Measurements from ENCODE around the gene ZNF318. TPM values are rescaled to one million over a fixed set of nuclear protein-coding genes. Genes with fewer than 3 reads are reported as not detected.
"Not testable (repeated sequence)": the region's sequence is repeated elsewhere in the genome, so short reads cannot be mapped to it uniquely, and the experiment has no call there.

Gene ZNF318
- total RNA-seq, 1 donor from 2014 or later: 9.8 TPM

GRCh38 chr6:43390753-43391439, 21.4 kb upstream of the ZNF318 start:
- not testable (repeated sequence) for FAIRE-seq; DNase-seq (ENCODE audit: low spot score in 2 of 2)

- no peak for FAIRE-seq
- no peak for DNase-seq (ENCODE audit: low spot score in 2 of 2)
These were observed 20.4 kb upstream of the ZNF318 start for GRCh38 chr6:43389730-43390295.

- FAIRE-seq: no peak
- no peak for DNase-seq (ENCODE audit: low spot score in 2 of 2)
These were observed 17.0 kb upstream of the ZNF318 start for GRCh38 chr6:43386492-43386891.

- no peak for FAIRE-seq
- DNase-seq (ENCODE audit: low spot score in 2 of 2): no peak
These were observed 13.7 kb upstream of the ZNF318 start for GRCh38 chr6:43383021-43383667.

GRCh38 chr6:43380858-43381257, 11.4 kb upstream of the ZNF318 start:
- FAIRE-seq; DNase-seq (ENCODE audit: low spot score in 2 of 2): not testable (repeated sequence)

GRCh38 chr6:43378631-43379030, 9.2 kb upstream of the ZNF318 start:
- DNase-seq (ENCODE audit: low spot score in 2 of 2) (no peak), FAIRE-seq (no peak)

GRCh38 chr6:43377710-43378229, 8.3 kb upstream of the ZNF318 start:
- no peak for DNase-seq (ENCODE audit: low spot score in 2 of 2)
- FAIRE-seq: no peak

GRCh38 chr6:43376551-43376981, 7.1 kb upstream of the ZNF318 start:
- FAIRE-seq: no peak
- no peak for DNase-seq (ENCODE audit: low spot score in 2 of 2)

GRCh38 chr6:43375693-43376092, 6.2 kb upstream of the ZNF318 start:
- no peak for FAIRE-seq
- no peak for DNase-seq (ENCODE audit: low spot score in 2 of 2)

- DNase-seq (ENCODE audit: low spot score in 2 of 2) (no peak), FAIRE-seq (no peak)
These were observed 3.9 kb upstream of the ZNF318 start for GRCh38 chr6:43373252-43373875.

- not testable (repeated sequence) for DNase-seq (ENCODE audit: low spot score in 2 of 2); FAIRE-seq
These were observed 645 bp upstream of the ZNF318 start for GRCh38 chr6:43370003-43370580.

GRCh38 chr6:43368259-43369160, 937 bp downstream of the ZNF318 start:
- FAIRE-seq (no peak), DNase-seq (ENCODE audit: low spot score in 2 of 2) (peak; percentile 35 to 40)

- FAIRE-seq: no peak
- DNase-seq (ENCODE audit: low spot score in 2 of 2): no peak
These were observed 2.0 kb downstream of the ZNF318 start for GRCh38 chr6:43367245-43367984.

GRCh38 chr6:43361269-43361668, 8.2 kb downstream of the ZNF318 start:
- FAIRE-seq (no peak), DNase-seq (ENCODE audit: low spot score in 2 of 2) (no peak)

- no peak for FAIRE-seq
- no peak for DNase-seq (ENCODE audit: low spot score in 2 of 2)
These were observed 9.6 kb downstream of the ZNF318 start for GRCh38 chr6:43359831-43360230.

- FAIRE-seq: no peak
These were observed 10.1 kb downstream of the ZNF318 start for GRCh38 chr6:43359381-43359780.

GRCh38 chr6:43355862-43356590, 13.4 kb downstream of the ZNF318 start:
- DNase-seq (ENCODE audit: low spot score in 2 of 2) (no peak), FAIRE-seq (no peak)

More at GRCh38 chr6:43359381-43359780, 10.1 kb downstream of the ZNF318 start:
- no peak for DNase-seq (ENCODE audit: low spot score in 2 of 2)

- not testable (repeated sequence) for FAIRE-seq; DNase-seq (ENCODE audit: low spot score in 2 of 2)
These were observed 17.5 kb downstream of the ZNF318 start for GRCh38 chr6:43351951-43352350.

Data from frontal cortex (tissue), 4 donors.